GM12878 (cell line): Measurements from ENCODE around the gene PCDHGC3. TPM values are rescaled to one million over a fixed set of nuclear protein-coding genes. Genes with fewer than 3 reads are reported as not detected.

Experiments used
- ATAC-seq: fragments of 200-7000 bp; cut with Tn5 transposase; 3 replicates; pipeline ENCODE4 v1.9.1; 2020; ENCODE audit warnings: mild to moderate bottlenecking, moderate library complexity
- BruUV-seq: library from RNA; stranded (reverse); fragments of 400-500 nt; replicated peaks from 2 replicates; lab custom pipeline; 2021; lab: Mats Ljungman, UMichigan
- CTCF ChIA-PET: fragments of 300-600 bp; sonication (Branson Sonifier 250); formaldehyde crosslinking; extraction: SDS; loops from one replicate; lab custom pipeline; 2021; ENCODE audit warnings: inconsistent platforms; lab: Yijun Ruan, JAX
- POLR2A ChIA-PET: fragments of 350-600 bp; formaldehyde crosslinking; extraction: SDS; loops from one replicate; lab custom pipeline; 2021; ENCODE audit warnings: inconsistent platforms; lab: Charles Lee
- RAD21 ChIA-PET: fragments of 300-600 bp; sonication (Branson Sonifier 250); formaldehyde crosslinking; loops from one replicate; lab custom pipeline; 2023; ENCODE audit warnings: antibody characterized with exemption; ENCODE audit not compliant: unreplicated experiment; lab: Charles Lee
- SMC1A ChIA-PET: fragments of 300-600 bp; sonication (Branson Sonifier 250); formaldehyde crosslinking; loops from one replicate; lab custom pipeline; 2023; ENCODE audit not compliant: unreplicated experiment, uncharacterized antibody; lab: Charles Lee
- DNase-seq: peaks from one replicate; pipeline ENCODE4 v3.0.0-alpha.2; 2011; ENCODE audit warnings: low read depth, low spot score
- FAIRE-seq: peaks from 3 replicates; lab custom pipeline; 2011; peaks lifted over from hg19 to GRCh38; lab: Jason Lieb, UNC
- H2AFZ ChIP-seq: 2 replicates; pipeline ENCODE4 v1.6.0; 2011; ENCODE audit warnings: low read depth, low read length, control low read depth; ENCODE audit not compliant: control insufficient read depth
- H3K27ac ChIP-seq: 2 replicates; pipeline ENCODE4 v1.5.1; 2011; ENCODE audit warnings: control low read depth; ENCODE audit not compliant: control insufficient read depth, insufficient read depth
- H3K27me3 ChIP-seq, 2 experiments: replicated peaks in 1 of 2; 2 replicates each; pipeline versions ENCODE4 v1.6.0 to v1.6.1; 2011; ENCODE audit warnings: low read length in 1 of 2; ENCODE audit not compliant: control insufficient read depth in 2 of 2, insufficient read depth in 2 of 2
- H3K36me3 ChIP-seq, 2 experiments: 2 replicates each; pipeline ENCODE4 v1.5.1; 2011; ENCODE audit warnings: low read length in 1 of 2; ENCODE audit not compliant: control insufficient read depth in 2 of 2, insufficient read depth in 2 of 2
- H3K4me1 ChIP-seq: 2 replicates; pipeline ENCODE4 v1.6.1; 2011; ENCODE audit warnings: mild to moderate bottlenecking, low read length, moderate library complexity, mixed read lengths; ENCODE audit not compliant: control insufficient read depth, insufficient read depth
- H3K4me2 ChIP-seq: 2 replicates; pipeline ENCODE4 v1.6.0; 2011; ENCODE audit warnings: control low read depth; ENCODE audit not compliant: control insufficient read depth, insufficient read depth
- H3K4me3 ChIP-seq: fragments of 200-600 bp; sonication (generic); 2 replicates; pipeline ENCODE4 v1.5.1; 2016
- H3K79me2 ChIP-seq: 2 replicates; pipeline ENCODE4 v1.6.0; 2011; ENCODE audit warnings: low read length; ENCODE audit not compliant: control insufficient read depth, insufficient read depth
- H3K9ac ChIP-seq: 2 replicates; pipeline ENCODE4 v1.8.0; 2011; ENCODE audit warnings: low read length, control low read depth, mixed read lengths; ENCODE audit not compliant: control insufficient read depth, insufficient read depth
- H3K9me3 ChIP-seq: replicated peaks from 3 replicates; pipeline ENCODE4 v1.5.1; 2011; ENCODE audit warnings: mild to moderate bottlenecking, low read length; ENCODE audit not compliant: control insufficient read depth, insufficient read depth
- H4K20me1 ChIP-seq: 2 replicates; pipeline ENCODE4 v1.6.0; 2011; ENCODE audit not compliant: control insufficient read depth, insufficient read depth
- ATF7 ChIP-seq: fragments of 450-650 bp; IDR thresholded peaks from 2 replicates; pipeline ENCODE4 v1.6.1; 2016; ENCODE audit warnings: low read depth, mild to moderate bottlenecking
- CREB1 ChIP-seq: IDR thresholded peaks from 2 replicates; pipeline ENCODE4 v1.6.1; 2012; ENCODE audit warnings: low read depth, mild to moderate bottlenecking, inconsistent platforms
- EGR1 ChIP-seq, 2 experiments: IDR thresholded peaks; 1 replicate in 1 of 2; 2 replicates in 1 of 2; pipeline ENCODE4 v1.6.1; 2011 to 2012; ENCODE audit warnings: low read depth in 2 of 2, low read length in 2 of 2, borderline replicate concordance in 1 of 2, mild to moderate bottlenecking in 1 of 2, moderate library complexity in 1 of 2
- GABPA ChIP-seq: IDR thresholded peaks from 2 replicates; pipeline ENCODE4 v1.6.1; 2014; ENCODE audit warnings: antibody characterized with exemption, low read depth, mild to moderate bottlenecking, inconsistent platforms
- MEF2B ChIP-seq: fragments of 450-650 bp; IDR thresholded peaks from 2 replicates; pipeline ENCODE4 v1.6.1; 2018; ENCODE audit warnings: mild to moderate bottlenecking, moderate library complexity; ENCODE audit not compliant: partially characterized antibody, poor library complexity, severe bottlenecking
- NBN ChIP-seq: fragments of 450-650 bp; IDR thresholded peaks from 2 replicates; pipeline ENCODE4 v1.6.1; 2016
- PRDM15 ChIP-seq: fragments of 450-650 bp; formaldehyde crosslinking; IDR thresholded peaks from 2 replicates; pipeline ENCODE4 v1.4.0; 2020; ENCODE audit warnings: mild to moderate bottlenecking, moderate library complexity
- RCOR1 ChIP-seq: conservative IDR thresholded peaks from 2 replicates; pipeline ENCODE4 v1.6.1; 2012; ENCODE audit warnings: low read depth, low read length, improper control_type of control experiment
- RUNX3 ChIP-seq: IDR thresholded peaks from 2 replicates; pipeline ENCODE4 v1.6.1; 2012; ENCODE audit warnings: low read length, inconsistent platforms
- ZBTB33 ChIP-seq: fragments of 450-650 bp; IDR thresholded peaks from 2 replicates; pipeline ENCODE4 v1.6.1; 2017; ENCODE audit warnings: mild to moderate bottlenecking
- WGBS: methylation state at CpG from one replicate; pipeline ENCODE4 v1.1.6; 2016; ENCODE audit warnings: low lambda C conversion rate; ENCODE audit not compliant: insufficient replicate concordance, insufficient coverage; ENCODE audit errors: missing lambda C conversion rate; 5-methylcytosine and 5-hydroxymethylcytosine counted together
- in situ Hi-C: fragments of 300-500 bp; cut with MboI; formaldehyde crosslinking; loops from 9 replicates; pipeline ENCODE4 v1.14.3; 2018; ENCODE audit warnings: mixed read lengths
- intact Hi-C: fragments of 100-400 bp; cut with micrococcal nuclease; formaldehyde crosslinking; loops from one replicate; pipeline ENCODE4 v1.14.2; 2022; ENCODE audit not compliant: unreplicated experiment
- polyA plus RNA-seq, 11 experiments: library from polyadenylated mRNA; depleted of rRNA in 4 of 11; unstranded in 6 of 11; stranded (reverse) in 5 of 11; fragments of >200 nt; fragmentation: Nextera tagmentation in 4 of 11; fragmentation: Illumina TruSeq in 1 of 11; extraction: Ambion mirVana in 4 of 11; extraction: Trizol in 1 of 11; gene quantifications; 1 replicate in 1 of 11; 2 replicates in 10 of 11; pipeline versions ENCODE4 v1.2.1 to v1.2.3, GENCODE V29; 2011 to 2016; ENCODE audit warnings: inconsistent platforms in 2 of 11, missing spikeins in 2 of 11, low read depth in 1 of 11
- total RNA-seq, 4 experiments: library from RNA; depleted of rRNA in 3 of 4; stranded (reverse); fragments of >200 nt in 3 of 4; fragmentation: Illumina TruSeq in 1 of 4; extraction: Trizol in 1 of 4; gene quantifications; 2 replicates each; pipeline versions ENCODE4 v1.2.1 to v1.2.3, GENCODE V29; 2013 to 2021

Gene PCDHGC3
- total and polyA plus RNA-seq, 10 of the 15 experiments (the other 5 are each of a cell fraction or from before 2014, with no cell fraction given) = 0.53 to 22.1 (median 12.0) TPM

- ATAC-seq (no peak), DNase-seq (no peak), FAIRE-seq (no peak)
- H3K4me3 ChIP-seq = no peak overlapping the region
- SMC1A ChIA-PET = no interaction called here
- in situ Hi-C loops = no loop called here
- BruUV-seq = no TSS peak
- no peak for TF ChIP-seq GABPA
- TF ChIP-seq EGR1 (IDR thresholded peaks at IDR 0.05; ENCODE audit: borderline replicate concordance in 1 of 2, low read depth in 2 of 2, low read length in 2 of 2) = no peak
- no peak for TF ChIP-seq NBN
- no peak for TF ChIP-seq ATF7
- no peak for TF ChIP-seq ZBTB33
- no peak for TF ChIP-seq PRDM15 (CRISPR knock-in tag)
- no peak for TF ChIP-seq CREB1
- no peak for TF ChIP-seq RCOR1
- no peak for TF ChIP-seq MEF2B
- no peak for TF ChIP-seq RUNX3
- TF ChIP-seq, all 136 proteins: peak for 0
- Histone ChIP-seq H3K27ac (no peak overlapping the region), H4K20me1 (no peaks in the 10 kb centered on the region), H2AFZ (no peak overlapping the region), H3K9ac (no peak overlapping the region), H3K36me3 (no peaks in the 10 kb centered on the region), H3K4me1 (no peaks in the 10 kb centered on the region), H3K27me3 (no peaks in the 10 kb centered on the region), H3K79me2 (no peaks in the 10 kb centered on the region), H3K4me2 (no peak overlapping the region), H3K9me3 (no peaks in the 10 kb centered on the region; the same call in 2 of the 3 replicates)
- RAD21 ChIA-PET = interaction anchor here (1.3 to 1.5 kb wide), 2 partner anchors 9 to 124 kb away, joined by 3 read pairs; partner anchors contain the start of gene PCDHGA12
- POLR2A ChIA-PET = no interaction called here
- intact Hi-C loops = no loop called here
- CTCF ChIA-PET = interaction anchor here (3.0 kb wide), 1 partner anchor 9 kb away, joined by 13 read pairs; the partner anchor contains the start of gene PCDHGA12
- WGBS = 62% methylated on average over 10 of the region's 10 CpGs
Observed at GRCh38 chr5:141439411-141440141, 36.2 kb upstream of the PCDHGC3 start.
